ENCODE results near the gene PARD3B. TPM values are rescaled to one million over a fixed set of nuclear protein-coding genes. Genes with fewer than 3 reads are reported as not detected.

Gene PARD3B
- polyA plus RNA-seq, 4 donors: 35.7 to 40.4 (median 37.9) TPM

DNA sequence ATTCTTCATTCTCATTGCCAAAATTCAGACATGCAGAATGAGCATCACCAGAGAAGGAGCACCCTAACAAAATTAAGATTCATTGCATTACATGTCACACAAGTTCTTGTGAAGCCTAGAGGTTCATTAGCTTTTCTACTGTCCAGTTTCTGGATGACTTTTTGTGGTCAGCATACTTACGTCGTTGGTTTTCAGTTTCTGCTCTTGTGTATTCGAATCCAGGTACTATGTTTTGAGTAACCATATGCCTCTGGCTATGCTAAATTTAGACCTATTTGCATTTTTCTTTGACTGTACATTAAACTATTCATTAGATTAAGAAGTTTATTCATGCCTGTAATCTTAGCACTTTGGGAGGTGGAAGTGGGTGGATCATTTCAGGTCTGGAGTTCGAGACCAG, 251.3 kb downstream of the PARD3B start:
- no peak for DNase-seq (ENCODE audit: low read depth in 4 of 4, low spot score in 3 of 4)

DNA sequence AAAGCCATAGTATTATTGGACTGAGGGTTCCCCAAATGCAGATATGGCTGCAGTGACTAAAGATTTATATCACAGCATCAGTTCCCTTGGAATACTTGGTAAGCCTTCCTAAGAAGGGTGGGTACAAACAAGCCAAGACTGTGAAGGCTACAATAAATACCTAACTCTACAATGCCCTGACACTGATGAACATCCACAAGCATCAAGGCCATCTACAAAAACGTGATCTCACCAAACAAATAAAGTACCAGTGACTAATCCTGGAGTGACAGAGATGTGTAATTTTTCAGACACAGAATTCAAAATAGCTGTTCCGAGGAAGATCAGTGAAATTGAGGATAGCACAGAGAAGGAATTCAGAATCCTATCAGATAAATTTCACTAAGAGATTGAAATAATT, 254.5 kb downstream of the PARD3B start:
- DNase-seq (ENCODE audit: low read depth in 4 of 4, low spot score in 3 of 4): no peak

DNA sequence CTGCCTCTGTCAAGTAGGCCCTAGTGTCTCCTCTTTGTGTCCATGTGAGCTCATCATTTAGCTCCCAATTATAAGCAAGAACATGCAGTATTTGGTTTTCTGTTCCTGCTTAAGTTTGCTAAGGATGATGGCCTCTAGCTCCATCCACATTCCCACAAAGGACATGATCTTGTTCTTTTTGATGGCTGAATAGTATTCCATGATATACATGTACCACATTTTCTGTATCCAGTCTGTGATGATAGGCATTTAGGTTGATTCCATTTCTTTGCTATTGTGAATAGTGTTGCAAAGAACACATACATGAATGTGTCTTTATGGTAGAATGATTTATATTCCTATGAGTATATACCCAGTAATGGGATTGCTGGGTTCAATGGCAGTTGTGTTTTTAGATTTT, 263.2 kb downstream of the PARD3B start:
- no peak for DNase-seq (ENCODE audit: low read depth in 4 of 4, low spot score in 3 of 4)

DNA sequence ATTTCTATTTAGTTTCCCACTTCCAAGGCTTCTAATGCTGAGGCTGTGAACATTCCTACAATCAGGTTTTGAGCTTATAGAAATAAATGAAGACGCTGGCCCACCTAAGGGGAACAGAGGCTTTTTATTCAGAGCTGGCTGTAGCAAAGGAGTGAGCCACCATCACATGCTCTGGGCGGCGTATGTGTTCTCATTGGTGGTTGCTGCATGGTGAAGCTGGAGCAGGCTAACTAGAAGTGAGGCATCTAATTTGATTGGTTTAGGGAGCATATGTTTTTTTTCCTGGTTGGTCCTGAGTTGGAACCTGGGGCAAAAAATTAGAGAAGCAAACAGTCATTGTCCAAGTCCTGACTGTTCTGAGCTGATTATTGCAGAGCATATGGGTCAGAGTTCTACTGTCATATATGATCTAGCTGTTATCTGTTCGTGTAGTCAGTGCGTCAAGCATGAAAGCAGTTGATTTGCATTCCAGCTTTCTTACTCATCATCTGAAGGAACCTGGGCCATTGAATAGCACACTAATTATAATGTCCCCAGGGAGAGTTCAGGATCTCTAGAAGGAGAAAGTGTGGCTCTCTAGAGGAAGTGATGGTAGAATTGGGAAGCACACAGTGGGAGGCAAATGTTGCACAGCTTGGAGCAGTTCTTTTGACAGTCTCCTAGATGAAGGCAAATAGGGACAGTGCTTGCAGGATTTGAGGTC, 279.6 kb downstream of the PARD3B start:
- DNase-seq (ENCODE audit: low read depth in 4 of 4, low spot score in 3 of 4): no peak

DNA sequence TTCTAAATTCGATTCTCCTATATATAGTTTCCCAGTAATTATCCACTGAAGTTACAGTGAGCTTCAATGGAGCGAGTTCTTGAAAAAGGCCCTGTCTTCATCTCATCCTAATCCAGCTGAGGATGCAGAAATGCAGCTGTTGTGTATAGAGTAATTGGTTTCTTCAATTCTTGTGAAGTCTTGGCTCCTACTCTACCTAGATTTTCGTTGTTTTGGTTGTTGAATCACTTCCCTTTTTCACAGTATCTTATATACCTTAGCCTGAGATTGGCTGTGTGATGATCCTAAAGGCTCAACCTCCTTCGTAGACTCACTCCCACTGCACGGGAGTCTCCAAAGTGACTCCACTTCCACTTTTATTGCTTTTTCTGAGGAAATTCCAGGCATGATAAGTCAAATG, 280.4 kb downstream of the PARD3B start:
- no peak for DNase-seq (ENCODE audit: low read depth in 4 of 4, low spot score in 3 of 4)

DNA sequence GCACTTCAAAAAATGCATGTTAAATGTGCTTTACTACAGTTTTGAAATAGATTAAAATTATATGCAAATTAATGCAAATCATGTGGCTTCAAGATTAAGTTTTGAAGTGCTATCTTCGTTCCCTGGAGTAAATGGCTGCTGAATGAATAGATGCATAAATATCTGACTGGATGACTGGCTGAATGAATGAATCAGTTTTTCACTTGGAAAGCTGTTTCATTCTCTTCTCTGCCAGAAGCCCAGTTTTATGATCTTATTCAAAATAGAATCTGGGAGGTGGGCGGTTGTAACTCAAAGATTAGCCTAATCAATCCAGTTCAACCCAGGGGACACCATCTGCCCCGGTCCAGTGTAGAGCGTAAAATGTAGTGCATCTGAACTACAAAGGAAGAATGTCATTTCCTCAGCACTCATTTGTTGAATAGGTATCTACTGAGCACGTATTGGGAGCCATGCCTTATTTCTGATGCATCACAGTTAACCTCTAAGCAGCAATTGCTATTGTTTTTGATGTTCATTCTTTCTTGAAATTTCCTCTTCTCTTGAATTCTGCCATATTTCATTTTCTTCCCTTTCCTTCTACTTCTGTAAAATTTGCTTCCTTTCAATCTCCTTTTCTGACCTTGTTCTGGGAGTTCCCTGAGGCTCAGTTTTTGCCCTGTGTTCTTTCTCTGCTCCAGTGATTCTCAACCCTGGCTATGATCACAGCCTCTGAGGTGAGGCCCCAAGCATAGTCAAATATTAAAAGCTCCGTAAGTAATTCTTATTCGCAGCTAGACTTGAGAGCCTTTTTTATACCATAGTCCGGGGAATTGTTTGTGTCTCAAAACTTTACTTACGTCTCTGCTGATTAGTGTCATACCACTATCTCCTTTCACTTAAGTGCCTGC, 282.7 kb downstream of the PARD3B start:
- peak in 3 of 4 donors; percentile 28 to 36 (median 33) for DNase-seq (ENCODE audit: low read depth in 4 of 4, low spot score in 3 of 4)

DNA sequence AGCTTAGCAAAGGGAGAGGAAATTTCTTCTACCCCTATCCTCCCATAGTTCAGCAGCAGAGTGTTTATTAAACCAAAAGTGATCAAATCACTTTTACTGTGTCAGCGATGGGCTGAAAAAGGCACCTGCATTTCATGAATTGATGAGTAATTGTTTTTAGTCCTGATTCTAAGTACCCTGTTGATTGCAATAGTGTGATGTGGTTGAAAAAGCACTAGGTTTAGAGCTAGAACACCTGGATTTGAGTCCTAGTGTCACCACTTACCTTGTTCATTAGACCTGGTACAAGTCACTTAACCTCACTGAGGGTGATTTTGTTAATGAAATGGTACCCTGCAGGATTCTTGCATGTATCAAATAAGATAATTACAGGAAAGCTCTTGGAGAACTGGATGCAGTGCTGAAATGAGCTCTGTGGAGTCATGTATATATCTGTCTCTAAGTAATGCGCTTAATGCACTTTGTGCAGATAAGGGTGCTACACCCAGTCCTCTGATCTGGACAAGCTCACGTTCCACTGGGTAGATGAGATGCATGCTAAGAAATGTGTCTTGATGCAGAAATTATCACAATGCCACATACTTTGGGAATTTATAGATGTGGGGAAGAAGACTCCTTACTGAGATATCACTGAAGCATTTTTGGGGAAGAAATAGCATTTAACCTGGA, 289.6 kb downstream of the PARD3B start:
- no peak for DNase-seq (ENCODE audit: low read depth in 4 of 4, low spot score in 3 of 4)

DNA sequence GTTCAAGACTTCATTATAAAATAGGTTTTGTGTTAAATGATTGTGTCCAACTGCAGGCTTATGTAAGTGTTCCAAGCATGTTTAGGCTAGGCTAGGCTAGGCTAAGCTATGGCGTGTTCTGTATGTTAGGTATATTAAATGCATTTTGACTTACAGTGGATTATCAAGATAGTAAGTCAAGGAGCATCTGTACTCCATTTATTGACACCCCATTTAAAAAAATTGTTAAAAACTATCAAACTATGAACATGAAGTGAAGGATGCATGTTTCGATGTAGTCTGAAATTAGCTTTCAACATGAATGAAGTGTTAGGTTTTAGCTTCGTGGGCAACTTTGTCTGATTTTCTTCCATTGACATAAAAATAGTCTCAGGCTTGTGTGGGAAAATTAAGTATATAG, 290.5 kb downstream of the PARD3B start:
- no peak for DNase-seq (ENCODE audit: low read depth in 4 of 4, low spot score in 3 of 4)

DNA sequence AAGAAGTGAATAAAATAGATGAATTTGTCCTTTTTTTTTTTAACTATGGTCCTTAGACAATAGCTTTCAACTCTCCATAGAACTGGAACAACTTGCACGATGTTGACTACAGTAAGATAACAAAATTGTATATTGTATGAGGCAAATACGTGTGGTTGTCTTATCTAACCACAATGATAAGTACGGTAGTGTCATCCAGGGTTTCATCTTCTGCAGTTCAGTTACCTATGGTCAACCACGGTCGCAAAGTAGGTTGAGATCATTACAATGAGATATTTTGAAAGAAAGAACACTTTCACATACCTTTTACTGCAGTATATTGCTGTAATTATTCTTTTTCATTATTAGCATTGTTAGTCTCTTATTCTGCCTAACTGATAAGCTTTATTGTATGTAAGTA, 295.2 kb downstream of the PARD3B start:
- no peak for DNase-seq (ENCODE audit: low read depth in 4 of 4, low spot score in 3 of 4)

DNA sequence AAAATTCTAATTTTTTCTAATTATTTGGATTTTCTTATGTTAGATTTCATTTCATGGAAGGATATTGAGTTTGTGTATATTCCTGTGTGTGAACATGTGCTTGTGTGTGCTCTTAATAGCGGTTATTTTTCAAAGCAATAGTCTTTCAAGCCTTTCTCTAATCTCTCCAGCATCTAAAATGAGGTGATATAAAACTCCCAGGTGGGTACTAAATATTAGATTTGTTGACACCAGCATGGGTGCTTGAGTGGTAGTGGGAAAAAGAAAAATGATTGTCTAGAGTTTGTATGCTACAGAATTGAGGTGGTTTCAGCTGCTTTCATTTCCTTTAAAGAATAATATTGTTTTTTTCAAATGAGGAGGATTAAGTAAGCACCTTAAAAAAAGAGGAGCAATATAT, 296.8 kb downstream of the PARD3B start:
- no peak for DNase-seq (ENCODE audit: low read depth in 4 of 4, low spot score in 3 of 4)

DNA sequence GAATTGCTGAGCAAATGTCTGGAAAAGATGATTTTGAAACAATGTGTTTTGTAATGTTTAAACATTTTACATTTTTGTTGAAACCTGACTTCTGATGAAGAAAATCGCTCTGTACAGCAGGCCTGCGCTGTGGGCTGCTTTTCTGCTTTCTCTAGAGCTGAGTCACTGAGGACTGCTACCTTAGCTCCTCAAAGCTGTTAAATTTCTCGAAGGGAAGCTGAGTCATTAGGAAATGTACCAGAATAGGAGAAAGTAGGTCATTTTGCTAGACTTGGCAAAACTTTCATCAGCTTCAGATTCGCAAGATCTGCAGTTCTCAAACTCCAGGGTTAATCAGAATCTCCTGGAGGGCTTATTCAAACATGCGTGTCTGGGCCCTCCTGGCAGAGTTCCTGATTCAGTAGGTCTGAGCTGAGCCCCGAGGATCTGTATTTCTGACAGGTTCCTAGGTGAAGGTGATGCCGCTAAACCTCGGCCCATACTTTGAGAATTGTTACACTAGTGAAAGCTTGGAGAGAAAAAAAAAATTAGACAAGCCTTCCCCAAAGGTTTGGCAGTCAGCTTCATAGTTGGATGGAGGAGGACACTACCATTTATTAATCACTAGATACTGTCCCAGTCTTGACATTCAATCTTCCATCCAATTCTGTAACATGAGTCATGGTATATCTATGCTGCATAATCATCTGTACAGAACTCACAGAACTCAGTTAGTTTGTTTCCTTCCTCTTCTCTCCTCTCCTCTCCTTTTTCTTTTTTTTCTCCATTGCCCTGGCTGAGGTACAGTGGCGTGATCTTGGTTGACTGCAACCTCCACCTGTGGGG, 297.6 kb downstream of the PARD3B start:
- DNase-seq (ENCODE audit: low read depth in 4 of 4, low spot score in 3 of 4): no peak

DNA sequence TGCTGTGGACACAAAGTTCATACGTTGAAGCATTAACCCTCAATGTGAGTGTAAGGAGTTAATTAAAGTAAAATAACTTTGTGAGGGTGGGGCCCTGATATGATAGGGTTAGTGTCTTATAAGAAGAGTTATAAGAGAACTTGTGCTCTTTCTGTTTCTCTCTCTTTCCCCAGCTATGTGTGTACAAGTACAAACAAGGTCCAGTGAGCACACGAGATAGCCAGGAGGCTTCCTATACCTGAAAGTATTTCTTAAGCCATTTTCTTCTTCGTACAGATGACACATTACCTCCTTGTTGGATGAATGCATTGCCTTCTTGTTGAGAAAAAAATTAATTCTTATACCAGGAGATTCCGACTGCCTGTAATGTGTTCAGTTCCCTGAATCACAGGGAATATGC, 301.2 kb downstream of the PARD3B start:
- DNase-seq (ENCODE audit: low read depth in 4 of 4, low spot score in 3 of 4): no peak

DNA sequence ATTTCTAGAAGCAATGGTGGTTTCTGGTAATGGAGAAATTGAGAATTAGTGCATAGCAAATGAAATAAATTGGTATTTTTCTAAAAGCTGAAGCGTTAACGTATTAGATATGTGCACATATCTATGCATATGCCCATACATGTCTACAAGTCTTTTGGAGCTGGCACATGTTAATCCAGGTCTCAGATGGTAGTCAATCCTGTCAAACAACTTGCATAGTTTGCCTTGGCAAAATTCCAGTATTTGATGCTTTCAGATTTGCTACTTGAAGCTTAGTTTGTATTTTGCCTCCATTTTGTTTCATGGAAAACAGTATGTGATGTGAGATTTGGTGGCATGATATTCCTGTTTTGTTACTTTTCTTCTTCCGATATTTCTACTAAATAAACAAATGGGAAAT, 304.6 kb downstream of the PARD3B start:
- peak in 2 of 4 donors; percentile 19 to 20 for DNase-seq (ENCODE audit: low read depth in 4 of 4, low spot score in 3 of 4)

DNA sequence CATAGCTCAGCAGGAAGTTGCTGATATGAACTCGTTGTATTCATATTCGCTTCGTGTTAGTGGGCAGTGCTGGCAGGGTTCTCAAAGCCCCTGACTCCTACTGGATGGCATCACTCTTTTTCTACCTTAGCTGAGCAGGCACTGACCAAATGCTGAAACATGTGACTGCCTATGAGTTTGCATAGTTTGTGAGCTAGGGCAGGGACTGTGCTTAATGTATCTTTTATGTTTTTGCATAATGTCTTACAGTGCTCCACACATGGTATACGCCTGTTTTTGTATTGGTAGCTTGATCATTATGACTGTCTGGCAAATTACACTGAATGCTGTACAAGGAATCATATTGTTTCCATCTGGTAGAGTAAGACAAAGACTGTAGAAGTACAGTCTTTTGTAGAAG, 305.3 kb downstream of the PARD3B start:
- no peak for DNase-seq (ENCODE audit: low read depth in 4 of 4, low spot score in 3 of 4)

DNA sequence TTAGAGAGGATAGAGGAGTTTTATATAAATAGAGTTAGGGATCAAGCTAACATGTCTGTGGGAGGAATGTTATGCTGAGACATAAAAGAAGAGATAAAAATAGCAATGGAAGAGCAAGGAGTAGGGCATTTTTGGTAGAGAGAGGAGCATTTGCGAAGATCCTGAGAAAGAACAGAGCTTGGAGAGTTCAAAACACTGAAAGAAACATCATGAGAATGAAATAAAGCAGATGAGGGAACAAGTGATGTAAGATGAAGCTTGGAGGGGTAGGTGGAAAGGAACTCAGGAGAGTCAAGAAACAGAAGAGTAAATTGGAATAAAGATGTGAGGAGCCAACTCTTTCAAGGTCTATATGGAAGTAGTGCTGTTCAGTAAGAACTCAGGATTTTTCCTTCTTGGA, 308.6 kb downstream of the PARD3B start:
- no peak for DNase-seq (ENCODE audit: low read depth in 4 of 4, low spot score in 3 of 4)

DNA sequence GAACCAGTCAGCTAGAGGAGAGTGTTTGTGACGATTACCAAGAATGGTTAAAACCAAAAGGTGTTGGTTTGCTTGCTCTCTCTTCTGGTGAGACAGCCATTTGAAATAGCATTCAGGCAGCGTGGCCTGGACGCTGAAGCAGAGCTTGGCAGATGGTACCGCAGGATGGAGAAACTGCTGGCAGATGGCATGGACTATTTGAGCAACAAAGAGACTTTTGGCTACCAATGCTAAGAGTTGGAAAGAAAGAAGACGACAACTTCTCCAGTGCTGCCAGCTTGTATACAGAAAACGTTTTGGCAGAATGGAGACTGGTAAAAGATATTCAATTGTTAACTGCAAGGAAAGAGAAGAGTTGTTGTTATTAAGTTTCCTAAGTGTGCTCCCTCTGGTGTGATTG, 315.0 kb downstream of the PARD3B start:
- DNase-seq (ENCODE audit: low read depth in 4 of 4, low spot score in 3 of 4): no peak

DNA sequence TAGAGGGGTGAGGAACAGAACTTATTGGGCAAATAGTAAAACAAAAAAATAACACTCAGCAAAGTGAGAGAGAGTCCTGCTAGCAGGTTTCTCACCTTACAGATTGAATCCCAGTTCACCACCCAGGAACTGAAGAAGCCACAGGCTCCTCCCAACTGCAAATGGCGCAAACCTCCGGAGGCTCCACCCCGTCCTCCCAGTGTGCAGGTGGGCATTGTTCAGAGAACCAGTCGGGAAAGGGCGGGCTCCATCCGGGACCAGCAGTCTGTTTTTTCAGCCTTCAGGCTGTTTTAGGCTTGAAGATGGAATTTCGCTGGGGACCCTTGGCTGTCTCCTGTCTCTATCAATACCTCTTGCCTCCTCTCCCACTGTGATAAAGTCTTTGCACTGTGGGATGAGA, 317.5 kb downstream of the PARD3B start:
- DNase-seq (ENCODE audit: low read depth in 4 of 4, low spot score in 3 of 4): no peak

DNA sequence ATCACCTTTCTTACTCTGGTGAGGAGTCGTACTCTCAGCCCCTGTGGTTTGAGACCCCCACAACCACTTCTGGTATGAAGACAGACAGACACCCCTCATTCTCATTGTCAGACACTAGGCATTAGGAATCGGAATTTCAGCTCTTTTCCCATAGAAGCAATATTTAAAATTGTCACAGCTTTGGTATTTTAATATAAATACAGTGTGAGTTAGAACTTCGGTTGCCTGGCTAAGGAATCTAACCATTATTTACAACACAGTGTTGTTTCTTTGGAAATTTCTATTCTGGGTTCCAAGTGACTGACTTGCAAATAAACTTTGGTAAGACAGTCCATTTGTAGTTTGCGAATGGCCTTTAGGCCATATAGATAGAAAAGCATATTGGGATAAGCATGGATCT, 318.1 kb downstream of the PARD3B start:
- DNase-seq (ENCODE audit: low read depth in 4 of 4, low spot score in 3 of 4): no peak

DNA sequence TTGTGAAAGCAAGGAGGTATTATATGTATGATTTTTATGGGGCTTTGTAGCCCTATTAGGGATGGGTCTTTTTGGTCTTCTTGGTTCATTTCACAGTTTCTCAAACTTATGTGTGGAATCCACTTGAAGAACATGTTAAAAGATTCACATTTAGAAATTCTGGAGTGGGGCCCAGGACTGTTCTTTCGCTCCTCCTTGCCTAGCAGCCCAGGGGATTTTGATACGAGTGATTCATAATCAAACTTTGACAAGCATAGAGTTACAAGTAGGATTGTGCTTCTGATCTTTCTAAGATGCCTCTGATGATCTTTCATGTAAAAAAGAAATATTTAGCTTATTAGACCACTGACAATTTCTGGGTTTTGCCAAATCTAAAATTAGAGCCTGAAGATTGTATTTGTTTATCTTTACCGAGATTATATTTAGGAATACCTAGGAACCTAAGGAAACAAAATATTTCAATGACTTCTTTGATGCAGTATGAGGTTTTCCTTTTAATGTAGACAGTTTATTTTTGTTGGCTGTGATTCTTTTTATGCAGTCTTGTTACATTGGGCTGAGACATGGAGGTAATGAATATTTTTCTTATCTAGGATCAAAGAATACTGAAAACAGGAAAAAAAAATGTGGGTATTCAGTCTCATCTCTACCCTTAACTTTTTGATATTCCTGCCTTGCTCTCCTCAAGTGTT, 324.0 kb downstream of the PARD3B start:
- DNase-seq (ENCODE audit: low read depth in 4 of 4, low spot score in 3 of 4): no peak

DNA sequence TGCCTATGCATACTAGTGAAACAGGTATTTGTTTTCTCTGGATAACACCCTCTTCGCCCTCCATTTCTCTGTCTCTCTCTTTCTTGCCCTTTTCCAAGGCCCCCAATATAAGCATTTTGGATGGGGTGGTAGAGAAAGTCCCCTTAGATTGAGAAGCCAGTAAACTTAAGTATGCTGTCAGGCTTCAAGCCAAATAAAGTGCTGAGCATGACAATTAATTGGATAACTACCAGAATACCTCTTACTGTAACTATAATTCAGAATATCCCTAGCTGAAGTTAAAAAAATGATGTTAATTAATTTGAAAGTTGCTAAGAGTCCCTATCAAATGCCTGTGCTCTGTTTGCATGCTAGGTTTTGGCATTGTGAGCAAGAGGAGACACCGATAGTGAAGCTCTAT, 324.8 kb downstream of the PARD3B start:
- no peak for DNase-seq (ENCODE audit: low read depth in 4 of 4, low spot score in 3 of 4)
